Prostate gland (tissue), 2 donors: ENCODE measurements around the gene LRRC42.

Experiments used
- CTCF ChIP-seq, 4 experiments: fragments of 200-600 bp in 2 of 4; fragments of 450-650 bp in 2 of 4; sonication (generic) in 2 of 4; IDR thresholded peaks; 1 replicate in 3 of 4; 2 replicates in 1 of 4; pipeline ENCODE4 v1.5.1; 2016 to 2019; ENCODE audit warnings: antibody characterized with exemption in 4 of 4, mild to moderate bottlenecking in 2 of 4, moderate library complexity in 2 of 4
- POLR2AphosphoS5 ChIP-seq: sonication (generic); formaldehyde crosslinking; IDR thresholded peaks from one replicate; pipeline ENCODE4 v1.6.1; 2017; ENCODE audit warnings: antibody characterized with exemption

- TF ChIP-seq CTCF (IDR thresholded peaks at IDR 0.05) (no peak), POLR2AphosphoS5 (no peak)
Measured at GRCh38 chr1:53987880-53988279, 41.7 kb downstream of the LRRC42 start.
